GM12872 (cell line): ENCODE data around the gene OR4E2.

ENCODE experiments used
- TF ChIP-seq, protein P1 (sequence below): IDR thresholded peaks from 3 replicates; pipeline ENCODE4 v1.5.1; 2011; ENCODE audit warnings: low read depth, mild to moderate bottlenecking, low read length, moderate library complexity; ENCODE audit not compliant: insufficient read depth

The OR4E2 gene

DNA sequence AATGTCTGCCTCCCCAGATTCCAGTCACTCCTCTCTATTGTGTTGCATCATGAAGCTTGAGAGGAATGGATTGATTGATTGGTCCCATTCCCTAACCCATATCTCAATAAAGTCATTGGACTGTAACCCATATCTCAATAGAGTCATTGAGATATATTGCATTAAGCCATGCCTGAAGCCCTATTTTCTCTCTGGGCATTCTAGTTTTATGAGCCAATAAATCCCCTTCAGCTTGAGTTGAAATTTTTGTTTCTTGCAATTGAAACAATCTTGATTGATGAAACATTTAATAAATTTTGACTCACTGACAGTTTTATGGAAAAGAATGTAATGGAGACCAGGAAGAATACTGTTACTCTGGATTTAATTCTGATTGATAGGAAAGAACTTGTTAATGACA, 40.8 kb downstream of the OR4E2 start:
- TF ChIP-seq, protein P1, sequence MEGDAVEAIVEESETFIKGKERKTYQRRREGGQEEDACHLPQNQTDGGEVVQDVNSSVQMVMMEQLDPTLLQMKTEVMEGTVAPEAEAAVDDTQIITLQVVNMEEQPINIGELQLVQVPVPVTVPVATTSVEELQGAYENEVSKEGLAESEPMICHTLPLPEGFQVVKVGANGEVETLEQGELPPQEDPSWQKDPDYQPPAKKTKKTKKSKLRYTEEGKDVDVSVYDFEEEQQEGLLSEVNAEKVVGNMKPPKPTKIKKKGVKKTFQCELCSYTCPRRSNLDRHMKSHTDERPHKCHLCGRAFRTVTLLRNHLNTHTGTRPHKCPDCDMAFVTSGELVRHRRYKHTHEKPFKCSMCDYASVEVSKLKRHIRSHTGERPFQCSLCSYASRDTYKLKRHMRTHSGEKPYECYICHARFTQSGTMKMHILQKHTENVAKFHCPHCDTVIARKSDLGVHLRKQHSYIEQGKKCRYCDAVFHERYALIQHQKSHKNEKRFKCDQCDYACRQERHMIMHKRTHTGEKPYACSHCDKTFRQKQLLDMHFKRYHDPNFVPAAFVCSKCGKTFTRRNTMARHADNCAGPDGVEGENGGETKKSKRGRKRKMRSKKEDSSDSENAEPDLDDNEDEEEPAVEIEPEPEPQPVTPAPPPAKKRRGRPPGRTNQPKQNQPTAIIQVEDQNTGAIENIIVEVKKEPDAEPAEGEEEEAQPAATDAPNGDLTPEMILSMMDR = no peak

DNA sequence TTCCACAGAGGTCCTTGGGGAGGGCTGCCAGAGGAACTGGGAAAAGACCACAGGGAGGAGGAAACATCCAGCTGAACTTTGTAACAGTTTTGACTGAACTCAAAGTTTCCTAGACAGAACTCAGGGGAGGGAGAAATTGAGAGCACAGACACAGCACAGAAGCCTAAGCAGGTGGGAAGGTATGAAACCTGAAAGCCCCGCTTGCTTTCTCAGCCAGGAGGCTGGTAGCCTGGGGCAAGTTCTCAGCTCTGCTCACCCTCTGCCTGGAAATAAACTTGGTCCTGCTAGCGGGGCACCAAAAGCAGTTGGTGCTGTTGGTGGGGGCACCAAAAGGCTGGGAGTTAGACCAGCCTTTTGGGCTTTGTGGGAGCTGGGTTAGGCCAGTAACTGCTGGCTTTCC, 45.9 kb downstream of the OR4E2 start:
- TF ChIP-seq, protein P1 = no peak

DNA sequence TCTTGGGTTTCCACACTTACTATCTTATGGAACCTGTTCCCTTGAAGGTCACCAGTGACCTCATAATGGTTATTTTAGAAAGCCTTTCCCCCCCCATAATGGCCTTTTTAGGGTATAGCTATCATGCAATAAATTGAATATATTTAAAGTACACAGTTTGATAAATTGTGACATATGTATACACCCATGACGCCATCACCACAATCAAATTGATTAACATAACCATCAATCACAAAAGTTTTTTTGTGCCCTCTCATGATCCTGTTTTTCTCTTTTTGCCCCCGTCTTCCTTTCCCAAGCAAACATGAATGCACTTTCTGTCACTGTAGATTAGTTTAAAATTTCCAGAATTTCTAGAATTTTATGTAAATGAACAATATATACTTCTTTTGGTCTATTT, 48.7 kb downstream of the OR4E2 start:
- TF ChIP-seq, protein P1 = no peak

DNA sequence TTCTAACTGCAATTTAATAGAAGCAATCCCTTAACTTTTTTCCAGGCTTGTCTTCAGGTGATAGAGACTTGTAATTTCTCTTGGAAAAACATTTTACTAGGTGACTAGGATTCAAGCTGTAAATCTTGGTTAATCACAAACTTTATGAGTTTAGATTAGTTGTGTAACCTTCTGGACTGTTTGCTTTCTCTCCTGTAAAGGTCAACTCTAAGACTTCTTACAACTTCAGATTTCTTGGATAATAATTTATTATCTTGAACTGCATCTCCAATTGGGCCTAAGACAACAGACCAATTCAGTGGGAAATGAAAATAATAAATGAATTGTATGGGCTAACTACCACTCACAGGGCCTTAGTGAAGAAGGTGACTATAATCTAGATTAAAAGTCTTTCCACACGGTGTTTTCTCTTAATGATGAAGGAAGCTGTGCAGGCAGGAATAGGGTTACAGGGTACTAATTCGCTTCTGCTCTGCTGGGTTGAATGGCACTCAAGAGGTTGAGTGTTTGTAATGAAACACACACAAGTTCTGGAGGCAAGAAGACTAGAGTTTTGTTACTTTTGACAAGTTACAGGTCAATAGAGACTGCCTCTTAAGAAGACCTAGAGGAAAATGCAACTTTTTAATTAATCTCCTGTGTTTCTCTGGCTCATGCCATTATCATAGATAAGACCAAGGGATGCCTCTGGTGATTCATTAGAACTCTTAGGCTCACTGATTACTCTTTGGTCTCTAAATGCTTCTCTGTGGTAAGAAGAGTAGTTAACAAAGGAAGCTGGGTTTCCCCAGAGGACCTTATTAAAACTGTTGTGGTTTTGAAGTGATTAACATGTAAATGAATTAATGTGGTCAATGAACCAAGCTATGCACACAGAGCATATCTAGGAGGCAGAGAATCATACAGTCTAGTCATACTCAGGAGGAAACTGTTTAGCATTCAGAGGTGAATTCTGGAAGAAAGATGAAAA, 50.0 kb downstream of the OR4E2 start:
- TF ChIP-seq, protein P1 = no peak

DNA sequence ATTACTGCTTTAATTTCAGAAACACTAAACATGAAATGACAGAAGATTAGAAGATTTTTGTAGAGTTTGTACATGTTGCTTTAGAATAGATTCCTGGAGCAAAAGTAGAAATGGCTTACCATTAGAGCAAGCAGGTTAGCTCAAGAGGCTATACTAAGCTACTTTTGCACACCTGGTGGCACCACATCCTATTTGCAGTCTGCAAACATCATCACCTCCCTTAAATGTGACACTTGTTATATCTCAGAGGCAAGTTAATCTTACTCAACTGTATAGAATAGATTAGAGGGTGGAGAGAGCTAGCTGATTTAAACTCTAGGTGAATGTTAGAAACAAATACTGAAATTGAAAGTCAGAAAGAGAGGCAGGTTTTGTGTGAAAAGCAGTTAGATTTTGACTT, 50.7 kb downstream of the OR4E2 start:
- TF ChIP-seq, protein P1 = no peak

DNA sequence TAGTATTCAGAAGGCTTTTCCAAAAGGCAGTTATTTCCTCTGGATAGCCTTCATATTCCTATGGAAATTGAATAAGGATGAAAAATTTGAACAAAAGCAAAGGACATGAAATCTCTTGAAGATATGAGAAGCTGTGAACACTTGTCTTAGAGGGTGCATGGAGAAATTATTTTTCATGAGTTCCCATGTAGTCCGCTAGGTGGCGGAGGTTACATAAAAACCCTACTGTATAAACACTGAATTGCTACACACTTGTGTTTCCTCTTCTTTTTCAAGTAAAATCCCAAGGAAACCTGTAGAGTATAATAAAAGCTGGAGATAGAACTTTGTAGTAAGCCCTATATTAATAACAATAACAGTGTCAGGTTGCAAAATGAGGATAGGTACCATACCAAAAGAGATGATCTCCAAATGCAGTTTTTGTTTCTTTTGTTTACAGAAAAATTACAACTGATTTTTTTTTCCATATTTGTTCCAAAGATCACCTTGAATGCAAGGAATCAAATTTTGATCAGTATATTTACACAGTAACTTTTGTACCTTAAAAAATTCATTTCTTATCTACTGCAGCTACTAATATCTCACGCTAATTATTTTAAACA, 57.8 kb downstream of the OR4E2 start:
- TF ChIP-seq, protein P1 = peak; percentile 82

DNA sequence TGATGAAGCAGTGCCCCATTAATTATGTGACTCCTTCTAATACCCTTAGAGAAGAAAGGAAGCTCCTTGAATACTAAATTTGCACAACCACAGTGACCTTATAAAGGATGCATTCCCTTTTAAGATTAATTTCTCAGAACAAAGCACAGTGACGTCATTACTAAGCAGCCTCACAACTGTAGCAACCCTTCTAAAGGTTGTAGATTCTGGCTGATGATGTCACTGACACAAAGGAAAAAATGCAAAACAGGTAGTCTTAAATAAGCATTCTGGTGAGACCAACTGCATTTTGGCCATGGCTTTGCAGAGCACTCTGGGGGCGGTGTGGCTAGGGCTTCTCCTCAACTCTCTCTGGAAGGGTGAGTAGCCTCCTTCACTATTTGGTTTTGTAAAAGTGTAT, 58.4 kb downstream of the OR4E2 start:
- TF ChIP-seq, protein P1 = no peak
